ENCODE results near the gene ZNF467. TPM values are rescaled to one million over a fixed set of nuclear protein-coding genes. Genes with fewer than 3 reads are reported as not detected.
A peak's percentile ranks its signal among the peaks of the same experiment; 100 is the strongest.

ZNF467 gene
- total RNA-seq, 1 donor from 2014 or later = not detected

DNA sequence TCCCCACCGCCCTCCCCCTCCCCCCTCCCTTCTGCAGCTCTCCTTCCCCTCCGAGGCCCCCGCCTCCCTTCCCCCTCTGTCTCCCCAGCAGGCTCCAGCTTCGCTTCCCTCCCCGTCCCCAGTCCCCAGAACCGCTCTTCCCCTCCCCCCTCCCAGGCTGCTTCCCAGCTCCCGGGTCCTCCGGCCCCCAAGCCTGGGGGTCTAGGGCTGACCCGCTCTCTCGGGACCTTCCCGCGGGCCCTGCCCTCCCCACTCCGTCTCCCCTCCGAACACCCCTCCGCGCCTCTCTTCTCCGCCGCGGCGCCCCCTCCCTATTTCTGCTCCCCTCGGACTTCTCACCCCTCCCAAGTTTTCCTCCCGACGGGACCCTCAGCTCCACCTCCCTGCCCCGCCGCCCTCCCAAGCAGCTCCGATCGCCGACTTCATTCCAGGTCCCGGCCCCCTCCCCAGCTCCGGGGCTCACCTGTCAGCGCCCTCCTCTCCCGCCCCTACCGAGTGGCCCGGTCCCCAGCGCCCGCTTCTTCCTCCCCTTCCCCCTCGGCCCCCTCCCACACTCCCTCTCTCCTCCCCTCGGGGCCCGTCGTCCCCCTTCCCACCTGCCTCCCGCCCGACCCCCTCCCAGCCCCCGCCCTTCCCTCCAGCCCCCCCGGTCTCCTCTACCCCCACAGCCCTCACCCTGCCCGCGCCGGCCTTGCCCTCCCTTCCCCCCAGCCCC lies 990 bp downstream of the ZNF467 start:
- H3K36me3 ChIP-seq (ENCODE audit: control insufficient read depth, insufficient read depth, low read length) = no peaks in the 10 kb centered on the region
- H3K27me3 ChIP-seq (ENCODE audit: control insufficient read depth, insufficient read depth, low read length) = peaks cover 42% of the 10 kb centered on the region
- no peak for DNase-seq (ENCODE audit: low read depth)
- TF ChIP-seq, protein P1, sequence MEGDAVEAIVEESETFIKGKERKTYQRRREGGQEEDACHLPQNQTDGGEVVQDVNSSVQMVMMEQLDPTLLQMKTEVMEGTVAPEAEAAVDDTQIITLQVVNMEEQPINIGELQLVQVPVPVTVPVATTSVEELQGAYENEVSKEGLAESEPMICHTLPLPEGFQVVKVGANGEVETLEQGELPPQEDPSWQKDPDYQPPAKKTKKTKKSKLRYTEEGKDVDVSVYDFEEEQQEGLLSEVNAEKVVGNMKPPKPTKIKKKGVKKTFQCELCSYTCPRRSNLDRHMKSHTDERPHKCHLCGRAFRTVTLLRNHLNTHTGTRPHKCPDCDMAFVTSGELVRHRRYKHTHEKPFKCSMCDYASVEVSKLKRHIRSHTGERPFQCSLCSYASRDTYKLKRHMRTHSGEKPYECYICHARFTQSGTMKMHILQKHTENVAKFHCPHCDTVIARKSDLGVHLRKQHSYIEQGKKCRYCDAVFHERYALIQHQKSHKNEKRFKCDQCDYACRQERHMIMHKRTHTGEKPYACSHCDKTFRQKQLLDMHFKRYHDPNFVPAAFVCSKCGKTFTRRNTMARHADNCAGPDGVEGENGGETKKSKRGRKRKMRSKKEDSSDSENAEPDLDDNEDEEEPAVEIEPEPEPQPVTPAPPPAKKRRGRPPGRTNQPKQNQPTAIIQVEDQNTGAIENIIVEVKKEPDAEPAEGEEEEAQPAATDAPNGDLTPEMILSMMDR (IDR thresholded peaks at IDR 0.05; ENCODE audit: insufficient read depth, low read length, poor library complexity, severe bottlenecking) = no peak
- H3K4me3 ChIP-seq (ENCODE audit: low read depth, low read length) = peak overlapping the region; percentile 52

- TF ChIP-seq, protein P1 (IDR thresholded peaks at IDR 0.05; ENCODE audit: insufficient read depth, low read length, poor library complexity, severe bottlenecking) = no peak
- H3K27me3 ChIP-seq (ENCODE audit: control insufficient read depth, insufficient read depth, low read length) = peaks cover 36% of the 10 kb centered on the region
- H3K36me3 ChIP-seq (ENCODE audit: control insufficient read depth, insufficient read depth, low read length) = no peaks in the 10 kb centered on the region
- DNase-seq (ENCODE audit: low read depth) = peak; percentile 47
- peak overlapping the region; percentile 52 for H3K4me3 ChIP-seq (ENCODE audit: low read depth, low read length)
These were observed 1.6 kb downstream of the ZNF467 start for GRCh38 chr7:149771720-149772240.

- H3K27me3 ChIP-seq (ENCODE audit: control insufficient read depth, insufficient read depth, low read length) = peaks cover 42% of the 10 kb centered on the region
- TF ChIP-seq, protein P1 (IDR thresholded peaks at IDR 0.05; ENCODE audit: insufficient read depth, low read length, poor library complexity, severe bottlenecking) = no peak
- no peaks in the 10 kb centered on the region for H3K36me3 ChIP-seq (ENCODE audit: control insufficient read depth, insufficient read depth, low read length)
- peak overlapping the region; percentile 40 for H3K4me3 ChIP-seq (ENCODE audit: low read depth, low read length)
- no peak for DNase-seq (ENCODE audit: low read depth)
These were observed 2.4 kb downstream of the ZNF467 start for GRCh38 chr7:149770728-149771636.

DNA sequence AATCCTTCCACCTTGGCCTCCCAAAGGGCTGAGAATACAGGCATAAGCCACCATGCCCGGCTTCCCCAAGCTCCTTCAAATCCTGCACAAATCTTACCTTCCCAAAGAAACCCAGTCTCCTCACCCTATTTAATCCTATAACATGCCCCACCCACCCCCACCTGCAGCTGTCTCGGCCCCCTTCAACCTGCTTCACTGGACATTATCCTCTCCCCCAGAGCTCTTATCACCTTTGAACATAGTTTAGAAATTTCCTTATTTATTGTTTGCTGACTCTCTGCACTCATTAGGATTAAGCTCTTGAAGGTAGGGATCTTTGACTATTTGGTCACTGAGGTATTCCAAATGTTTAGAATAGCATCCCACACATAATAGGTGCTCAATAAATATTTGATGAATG lies 3.5 kb downstream of the ZNF467 start:
- TF ChIP-seq, protein P1 (IDR thresholded peaks at IDR 0.05; ENCODE audit: insufficient read depth, low read length, poor library complexity, severe bottlenecking) = no peak
- H3K4me3 ChIP-seq (ENCODE audit: low read depth, low read length) = no peak overlapping the region
- H3K27me3 ChIP-seq (ENCODE audit: control insufficient read depth, insufficient read depth, low read length) = peaks cover 43% of the 10 kb centered on the region
- DNase-seq (ENCODE audit: low read depth) = no peak
- H3K36me3 ChIP-seq (ENCODE audit: control insufficient read depth, insufficient read depth, low read length) = no peaks in the 10 kb centered on the region

GRCh38 chr7:149768931-149769330 lies 4.5 kb downstream of the ZNF467 start:
- peaks cover 44% of the 10 kb centered on the region for H3K27me3 ChIP-seq (ENCODE audit: control insufficient read depth, insufficient read depth, low read length)

More at GRCh38 chr7:149768931-149769330, 4.5 kb downstream of the ZNF467 start:
- Histone ChIP-seq H3K36me3 (ENCODE audit: control insufficient read depth, insufficient read depth, low read length) (no peaks in the 10 kb centered on the region), H3K4me3 (ENCODE audit: low read depth, low read length) (no peak overlapping the region)
- TF ChIP-seq, protein P1 (IDR thresholded peaks at IDR 0.05; ENCODE audit: insufficient read depth, low read length, poor library complexity, severe bottlenecking) = no peak
- DNase-seq (ENCODE audit: low read depth) = no peak
